Activated CD8-positive, alpha-beta memory T cell treated with anti-CD3 and anti-CD28 coated beads for 36 hours (primary cell): Measurements from ENCODE around the gene TSC2. TPM values are rescaled to one million over a fixed set of nuclear protein-coding genes. Genes with fewer than 3 reads are reported as not detected.

Experiments used
- CTCF ChIA-PET: fragments of 350-600 bp; sonication (Branson Sonifier 250); formaldehyde crosslinking; loops from one replicate; lab custom pipeline; 2021; ENCODE audit warnings: antibody characterized with exemption; lab: Charles Lee
- POLR2A ChIA-PET: fragments of 350-600 bp; sonication (Branson Sonifier 250); formaldehyde crosslinking; loops from one replicate; lab custom pipeline; 2021; ENCODE audit warnings: antibody characterized with exemption; lab: Charles Lee
- total RNA-seq, 2 experiments: library from RNA; stranded (reverse); gene quantifications; one replicate each; pipeline ENCODE4 v1.2.3, GENCODE V29; 2021

The TSC2 gene
- total RNA-seq, 2 experiments from 2014 or later = 80.2 to 84.5 TPM

- ChIA-PET POLR2A (interaction anchor here (0.6 to 1.5 kb wide), 5 partner anchors 13 to 303 kb away, joined by 3 to 7 read pairs (median 5); partner anchors contain the start of genes MAPK8IP3, RPS2 and TRAF7), CTCF (interaction anchor here (1.2 to 2.1 kb wide), 4 partner anchors 42 to 243 kb away, joined by 3 to 17 read pairs (median 4); partner anchors contain the start of genes ECI1, NUBP2 and SPSB3)
Measured at GRCh38 chr16:2008631-2009163, 39.1 kb upstream of the TSC2 start.

GRCh38 chr16:2009164-2009711 is 38.5 kb upstream of the TSC2 start:
- POLR2A ChIA-PET = interaction anchor here (0.6 to 1.5 kb wide), 3 partner anchors 13 to 303 kb away, joined by 3 to 7 read pairs (median 5); partner anchors contain the start of genes MAPK8IP3 and RPS2
- CTCF ChIA-PET = interaction anchor here (1.3 to 2.1 kb wide), 3 partner anchors 41 to 242 kb away, joined by 3 to 17 read pairs (median 5); partner anchors contain the start of gene ECI1

GRCh38 chr16:2009791-2010510 is 37.8 kb upstream of the TSC2 start, which contains the start of gene ZNF598:
ZNF598 (minus strand) TSS chr16:2009821.
- ChIA-PET POLR2A (no interaction called here), CTCF (interaction anchor here (0.6 kb wide), 1 partner anchor 13 kb away, joined by 3 read pairs; no protein-coding TSS in a partner anchor)

- ChIA-PET POLR2A (interaction anchor here (0.6 to 1.0 kb wide), 3 partner anchors 47 to 78 kb away, joined by 3 to 4 read pairs (median 3); partner anchors contain the start of gene RPS2), CTCF (interaction anchor here (0.8 to 2.9 kb wide), 4 partner anchors 8 to 129 kb away, joined by 3 to 12 read pairs (median 5); no protein-coding TSS in a partner anchor)
Measured at GRCh38 chr16:2011726-2012125, 36.1 kb upstream of the TSC2 start.

- ChIA-PET POLR2A (interaction anchor here (0.6 kb wide), 1 partner anchor 141 kb away, joined by 5 read pairs; no protein-coding TSS in a partner anchor), CTCF (interaction anchor here (2.0 to 2.9 kb wide), 2 partner anchors 9 to 10 kb away, joined by 6 to 12 read pairs; no protein-coding TSS in a partner anchor)
Measured at GRCh38 chr16:2013527-2013926, 34.3 kb upstream of the TSC2 start.

GRCh38 chr16:2015117-2015946 is 32.5 kb upstream of the TSC2 start:
- POLR2A ChIA-PET = interaction anchor here (0.7 kb wide), 1 partner anchor 30 kb away, joined by 3 read pairs; no protein-coding TSS in a partner anchor
- CTCF ChIA-PET = interaction anchor here (1.1 to 1.3 kb wide), 2 partner anchors 125 to 199 kb away, joined by 3 to 6 read pairs; partner anchors contain the start of gene PGP

- CTCF ChIA-PET = interaction anchor here (1.3 to 1.9 kb wide), 3 partner anchors 12 to 198 kb away, joined by 3 to 14 read pairs (median 12); partner anchors contain the start of gene PGP
Measured at GRCh38 chr16:2015947-2016208, 31.9 kb upstream of the TSC2 start.

GRCh38 chr16:2016407-2016922 is 31.3 kb upstream of the TSC2 start:
- POLR2A ChIA-PET = interaction anchor here (0.6 kb wide), 1 partner anchor 124 kb away, joined by 3 read pairs; no protein-coding TSS in a partner anchor
- CTCF ChIA-PET = interaction anchor here (0.9 to 1.9 kb wide), 5 partner anchors 13 to 198 kb away, joined by 3 to 14 read pairs (median 3); partner anchors contain the start of genes GFER and PGP

More at GRCh38 chr16:2015947-2016208, 31.9 kb upstream of the TSC2 start:
- POLR2A ChIA-PET = interaction anchor here (0.6 kb wide), 1 partner anchor 125 kb away, joined by 3 read pairs; no protein-coding TSS in a partner anchor

- ChIA-PET POLR2A (no interaction called here), CTCF (interaction anchor here (0.7 to 2.2 kb wide), 4 partner anchors 15 to 121 kb away, joined by 3 to 12 read pairs (median 4); no protein-coding TSS in a partner anchor)
Measured at GRCh38 chr16:2019518-2019920, 28.3 kb upstream of the TSC2 start, which contains the start of gene NPW. NPW (plus strand) TSS chr16:2019785.

GRCh38 chr16:2019921-2020831 is 27.6 kb upstream of the TSC2 start:
- POLR2A ChIA-PET = no interaction called here

GRCh38 chr16:2022723-2023091 is 25.1 kb upstream of the TSC2 start:
- ChIA-PET CTCF (interaction anchor here (0.5 to 2.4 kb wide), 27 partner anchors 9 to 474 kb away, joined by 3 to 22 read pairs (median 3); partner anchors contain the start of genes GFER, NTHL1, PKD1 and RAB26), POLR2A (interaction anchor here (0.5 to 0.6 kb wide), 3 partner anchors 67 to 241 kb away, joined by 4 to 7 read pairs (median 6); no protein-coding TSS in a partner anchor)

More at GRCh38 chr16:2019921-2020831, 27.6 kb upstream of the TSC2 start:
- CTCF ChIA-PET = interaction anchor here (0.7 to 2.2 kb wide), 6 partner anchors 16 to 126 kb away, joined by 3 to 12 read pairs (median 4); no protein-coding TSS in a partner anchor

- POLR2A ChIA-PET = interaction anchor here (0.6 kb wide), 2 partner anchors 130 to 240 kb away, joined by 6 to 7 read pairs; no protein-coding TSS in a partner anchor
Measured at GRCh38 chr16:2023092-2024031, 24.4 kb upstream of the TSC2 start.

GRCh38 chr16:2024032-2024420 is 23.8 kb upstream of the TSC2 start:
- POLR2A ChIA-PET = no interaction called here
- CTCF ChIA-PET = interaction anchor here (1.0 to 2.9 kb wide), 3 partner anchors 24 to 116 kb away, joined by 3 to 13 read pairs (median 3); partner anchors contain the start of genes NTHL1 and TSC2

More at GRCh38 chr16:2023092-2024031, 24.4 kb upstream of the TSC2 start:
- CTCF ChIA-PET = interaction anchor here (0.6 to 2.9 kb wide), 25 partner anchors 10 to 474 kb away, joined by 3 to 22 read pairs (median 4); partner anchors contain the start of genes GFER, NTHL1, PKD1 and RAB26

GRCh38 chr16:2025251-2025650 is 22.5 kb upstream of the TSC2 start:
- CTCF ChIA-PET = interaction anchor here (0.6 to 2.9 kb wide), 3 partner anchors 34 to 115 kb away, joined by 3 to 13 read pairs (median 3); no protein-coding TSS in a partner anchor
- POLR2A ChIA-PET = no interaction called here
